ENCODE results near the gene STK38L.
A peak's percentile ranks its signal among the peaks of the same experiment; 100 is the strongest.

STK38L gene

GRCh38 chr12:27330846-27331245 lies 86.8 kb downstream of the STK38L start:
- no peak for DNase-seq

- DNase-seq = no peak
Observed at GRCh38 chr12:27331291-27331926, 87.3 kb downstream of the STK38L start.

GRCh38 chr12:27331927-27332324 lies 87.8 kb downstream of the STK38L start:
- DNase-seq = no peak

- DNase-seq = no peak
Observed at GRCh38 chr12:27332407-27332713, 88.3 kb downstream of the STK38L start.

- DNase-seq = peak; percentile 4
Observed at GRCh38 chr12:27332714-27333402, 88.8 kb downstream of the STK38L start, which contains the start of gene BMAL2. BMAL2 (plus strand) TSS chr12:27332836; CDS start chr12:27333073, 237 bp downstream.

GRCh38 chr12:27333403-27334009 lies 89.4 kb downstream of the STK38L start:
- DNase-seq = peak; percentile 3

GRCh38 chr12:27334042-27334720 lies 90.1 kb downstream of the STK38L start:
- DNase-seq = no peak

- no peak for DNase-seq
Observed at GRCh38 chr12:27334721-27335082, 90.6 kb downstream of the STK38L start.

- no peak for DNase-seq
Observed at GRCh38 chr12:27335364-27336281, 91.5 kb downstream of the STK38L start.

GRCh38 chr12:27336282-27336653 lies 92.2 kb downstream of the STK38L start:
- no peak for DNase-seq

- DNase-seq = no peak
Observed at GRCh38 chr12:27337376-27337775, 93.3 kb downstream of the STK38L start.

GRCh38 chr12:27338473-27338872 lies 94.4 kb downstream of the STK38L start:
- DNase-seq = no peak

- no peak for DNase-seq
Observed at GRCh38 chr12:27340971-27341370, 96.9 kb downstream of the STK38L start.

GRCh38 chr12:27342536-27342935 lies 98.5 kb downstream of the STK38L start:
- DNase-seq = no peak

- DNase-seq = no peak
Observed at GRCh38 chr12:27343255-27344000, 99.3 kb downstream of the STK38L start.

GRCh38 chr12:27344246-27344645 lies 100.2 kb downstream of the STK38L start:
- DNase-seq = no peak

GRCh38 chr12:27344760-27345159 lies 100.7 kb downstream of the STK38L start:
- no peak for DNase-seq

- DNase-seq = no peak
Observed at GRCh38 chr12:27345376-27345775, 101.3 kb downstream of the STK38L start.

- no peak for DNase-seq
Observed at GRCh38 chr12:27347779-27348178, 103.7 kb downstream of the STK38L start.

- DNase-seq = no peak
Observed at GRCh38 chr12:27351476-27351875, 107.4 kb downstream of the STK38L start.

GRCh38 chr12:27355486-27355885 lies 111.4 kb downstream of the STK38L start:
- no peak for DNase-seq

GRCh38 chr12:27355979-27356378 lies 111.9 kb downstream of the STK38L start:
- DNase-seq = no peak

All from T-helper 9 cell (primary cell).